ENCODE results near the gene SLC49A4.

- TF ChIP-seq CTCF (IDR thresholded peaks at IDR 0.05; ENCODE audit: control extremely low read depth in 1 of 3, insufficient read depth in 1 of 3, low read depth in 1 of 3, low read length in 3 of 3) (no peak), EP300 (IDR thresholded peaks at IDR 0.05; ENCODE audit: borderline replicate concordance in 1 of 2, low read depth in 2 of 2, low read length in 2 of 2) (no peak), GTF2F1 (IDR thresholded peaks at IDR 0.05; ENCODE audit: borderline replicate concordance, low read depth, low read length) (no peak), RAD21 (IDR thresholded peaks at IDR 0.05 in 1 of 2, conservative IDR thresholded peaks at IDR 0.05 in 1 of 2; ENCODE audit: low read depth in 2 of 2, low read length in 2 of 2) (no peak), CHD2 (IDR thresholded peaks at IDR 0.05; ENCODE audit: low read length) (no peak), POLR2A (IDR thresholded peaks at IDR 0.05; ENCODE audit: control extremely low read depth in 1 of 2, low read depth in 2 of 2, low read length in 2 of 2) (no peak), RXRA (IDR thresholded peaks at IDR 0.05; ENCODE audit: insufficient read depth, low read depth, low read length) (no peak), SIN3A (conservative IDR thresholded peaks at IDR 0.05 in 1 of 2, IDR thresholded peaks at IDR 0.05 in 1 of 2; ENCODE audit: low read depth in 1 of 2, low read length in 2 of 2) (no peak), POLR2AphosphoS5 (IDR thresholded peaks at IDR 0.05; ENCODE audit: low read depth, low read length) (no peak), ZNF274 (IDR thresholded peaks at IDR 0.05; ENCODE audit: borderline replicate concordance, extremely low read depth, low read length) (no peak), TAF1 (IDR thresholded peaks at IDR 0.05; ENCODE audit: low read depth, low read length) (no peak), KDM1A (IDR thresholded peaks at IDR 0.05; ENCODE audit: borderline replicate concordance, low read length) (no peak)
Measured at GRCh38 chr3:122880173-122880572, 85.3 kb downstream of the SLC49A4 start.

Measured in H1 (cell line).